ENCODE data around the gene PCDHB11.
"Not testable (repeated sequence)": the region's sequence is repeated elsewhere in the genome, so short reads cannot be mapped to it uniquely, and the experiment has no call there.

- TF ChIP-seq, protein P1, sequence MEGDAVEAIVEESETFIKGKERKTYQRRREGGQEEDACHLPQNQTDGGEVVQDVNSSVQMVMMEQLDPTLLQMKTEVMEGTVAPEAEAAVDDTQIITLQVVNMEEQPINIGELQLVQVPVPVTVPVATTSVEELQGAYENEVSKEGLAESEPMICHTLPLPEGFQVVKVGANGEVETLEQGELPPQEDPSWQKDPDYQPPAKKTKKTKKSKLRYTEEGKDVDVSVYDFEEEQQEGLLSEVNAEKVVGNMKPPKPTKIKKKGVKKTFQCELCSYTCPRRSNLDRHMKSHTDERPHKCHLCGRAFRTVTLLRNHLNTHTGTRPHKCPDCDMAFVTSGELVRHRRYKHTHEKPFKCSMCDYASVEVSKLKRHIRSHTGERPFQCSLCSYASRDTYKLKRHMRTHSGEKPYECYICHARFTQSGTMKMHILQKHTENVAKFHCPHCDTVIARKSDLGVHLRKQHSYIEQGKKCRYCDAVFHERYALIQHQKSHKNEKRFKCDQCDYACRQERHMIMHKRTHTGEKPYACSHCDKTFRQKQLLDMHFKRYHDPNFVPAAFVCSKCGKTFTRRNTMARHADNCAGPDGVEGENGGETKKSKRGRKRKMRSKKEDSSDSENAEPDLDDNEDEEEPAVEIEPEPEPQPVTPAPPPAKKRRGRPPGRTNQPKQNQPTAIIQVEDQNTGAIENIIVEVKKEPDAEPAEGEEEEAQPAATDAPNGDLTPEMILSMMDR (IDR thresholded peaks at IDR 0.05), result not testable (repeated sequence)
- TF ChIP-seq POLR2A (IDR thresholded peaks at IDR 0.05), result not testable (repeated sequence)
Observed at GRCh38 chr5:141210281-141210680, 10.9 kb downstream of the PCDHB11 start.
